ENCODE data around the gene PSMC5. TPM values are rescaled to one million over a fixed set of nuclear protein-coding genes. Genes with fewer than 3 reads are reported as not detected.

PSMC5 gene
- total and polyA plus RNA-seq, 7 donors, result 147 to 380 (median 224) TPM

- H3K36me3 ChIP-seq (ENCODE audit: insufficient read depth in 1 of 2, low read depth in 1 of 2), result peaks cover 29 to 78% of the 10 kb centered on the region in 2 donors
- no peaks in the 10 kb centered on the region for H3K27me3 ChIP-seq (ENCODE audit: insufficient read depth in 3 of 3, low read length in 2 of 3)
Measured at GRCh38 chr17:63830904-63831491, 3.8 kb downstream of the PSMC5 start.

GRCh38 chr17:63831505-63831904 lies 4.3 kb downstream of the PSMC5 start:
- Histone ChIP-seq H3K27me3 (ENCODE audit: insufficient read depth in 3 of 3, low read length in 2 of 3) (no peaks in the 10 kb centered on the region), H3K4me3 (no peak overlapping the region), H3K36me3 (ENCODE audit: insufficient read depth in 1 of 2, low read depth in 1 of 2) (peaks cover 29 to 82% of the 10 kb centered on the region in 2 donors), H3K4me1 (peaks cover 26% of the 10 kb centered on the region), H3K9me3 (no peaks in the 10 kb centered on the region), H3K27ac (no peak overlapping the region)
- DNase-seq (no peak), ATAC-seq (no peak)
- intact Hi-C loops (cut with DNase I), result no loop called here
- WGBS, 3 donors, result 59 to 76% (median 62%) methylated on average over 8 of the region's 8 CpGs
- TF ChIP-seq CTCF (IDR thresholded peaks at IDR 0.05), result no peak

More at GRCh38 chr17:63830904-63831491, 3.8 kb downstream of the PSMC5 start:
- no peak for ATAC-seq
- Histone ChIP-seq H3K4me3 (no peak overlapping the region), H3K9me3 (no peaks in the 10 kb centered on the region), H3K27ac (no peak overlapping the region), H3K4me1 (peaks cover 30% of the 10 kb centered on the region)
- intact Hi-C loops (cut with DNase I), result no loop called here
- DNase-seq, result no peak
- TF ChIP-seq CTCF (IDR thresholded peaks at IDR 0.05), result no peak
- 80 to 83% (median 82%) methylated on average over 15 of the region's 15 CpGs for WGBS, 3 donors

GRCh38 chr17:63832014-63832413 lies 4.8 kb downstream of the PSMC5 start:
- Histone ChIP-seq H3K9me3 (no peaks in the 10 kb centered on the region), H3K4me3 (no peak overlapping the region), H3K36me3 (ENCODE audit: insufficient read depth in 1 of 2, low read depth in 1 of 2) (peaks cover 31 to 87% of the 10 kb centered on the region in 2 donors), H3K4me1 (peaks cover 29% of the 10 kb centered on the region), H3K27ac (no peak overlapping the region), H3K27me3 (ENCODE audit: insufficient read depth in 3 of 3, low read length in 2 of 3) (no peaks in the 10 kb centered on the region)
- no peak for TF ChIP-seq CTCF (IDR thresholded peaks at IDR 0.05)
- 79 to 87% (median 81%) methylated on average over 5 of the region's 5 CpGs for whole genome bisulfite sequencing, 3 donors
- DNase-seq (no peak), ATAC-seq (no peak)
- intact Hi-C loops (cut with DNase I), result no loop called here

- H3K4me1 ChIP-seq, result peaks cover 34% of the 10 kb centered on the region
- DNase-seq, result no peak
- ATAC-seq, result no peak
- WGBS, 3 donors, result 75 to 83% (median 75%) methylated on average over 2 of the region's 2 CpGs
- no peaks in the 10 kb centered on the region for H3K9me3 ChIP-seq
- H3K4me3 ChIP-seq, result no peak overlapping the region
- peaks cover 31 to 90% of the 10 kb centered on the region in 2 donors for H3K36me3 ChIP-seq (ENCODE audit: insufficient read depth in 1 of 2, low read depth in 1 of 2)
- intact Hi-C loops (cut with DNase I), result no loop called here
- H3K27me3 ChIP-seq (ENCODE audit: insufficient read depth in 3 of 3, low read length in 2 of 3), result no peaks in the 10 kb centered on the region
- TF ChIP-seq CTCF (IDR thresholded peaks at IDR 0.05), result no peak
- H3K27ac ChIP-seq, result no peak overlapping the region
Measured at GRCh38 chr17:63832455-63832854, 5.2 kb downstream of the PSMC5 start.

Measured in psoas muscle (tissue), 8 donors.